GM18907 (cell line): ENCODE measurements around the gene CRMP1.

Source experiments
- ATAC-seq: cut with Tn5 transposase; IDR thresholded peaks from one replicate; pipeline ENCODE4 v1.9.1; 2021; ENCODE audit warnings: mild to moderate bottlenecking, moderate library complexity; ENCODE audit not compliant: unreplicated experiment

The CRMP1 gene

GRCh38 chr4:5921101-5921980 lies 28.5 kb upstream of the CRMP1 start:
- ATAC-seq, result no peak

- no peak for ATAC-seq
These were observed 26.7 kb upstream of the CRMP1 start for GRCh38 chr4:5919571-5919970.

- ATAC-seq, result no peak
These were observed 26.2 kb upstream of the CRMP1 start for GRCh38 chr4:5919044-5919443.

GRCh38 chr4:5918331-5918985 lies 25.6 kb upstream of the CRMP1 start:
- ATAC-seq, result no peak

GRCh38 chr4:5917672-5918071 lies 24.8 kb upstream of the CRMP1 start:
- no peak for ATAC-seq

- no peak for ATAC-seq
These were observed 23.3 kb upstream of the CRMP1 start for GRCh38 chr4:5916229-5916628.

GRCh38 chr4:5913454-5913853 lies 20.6 kb upstream of the CRMP1 start:
- ATAC-seq, result no peak

- ATAC-seq, result no peak
These were observed 19.7 kb upstream of the CRMP1 start for GRCh38 chr4:5912614-5913019.

- no peak for ATAC-seq
These were observed 16.1 kb upstream of the CRMP1 start for GRCh38 chr4:5908876-5909427.

- no peak for ATAC-seq
These were observed 13.3 kb upstream of the CRMP1 start for GRCh38 chr4:5906191-5906590.

GRCh38 chr4:5905714-5906113 lies 12.8 kb upstream of the CRMP1 start:
- no peak for ATAC-seq

GRCh38 chr4:5900844-5901243 lies 8.0 kb upstream of the CRMP1 start:
- no peak for ATAC-seq

- ATAC-seq, result no peak
These were observed 7.0 kb upstream of the CRMP1 start for GRCh38 chr4:5899881-5900280.

- no peak for ATAC-seq
These were observed 6.5 kb upstream of the CRMP1 start for GRCh38 chr4:5899396-5899795.

- ATAC-seq, result no peak
These were observed 4.8 kb upstream of the CRMP1 start for GRCh38 chr4:5897674-5898073.

GRCh38 chr4:5895287-5895686 lies 2.4 kb upstream of the CRMP1 start:
- ATAC-seq, result no peak

GRCh38 chr4:5894266-5894665 lies 1.4 kb upstream of the CRMP1 start:
- ATAC-seq, result no peak

- ATAC-seq, result no peak
These were observed 705 bp upstream of the CRMP1 start for GRCh38 chr4:5893591-5893990.

- ATAC-seq, result no peak
These were observed 423 bp downstream of the CRMP1 start for GRCh38 chr4:5892323-5893003.

GRCh38 chr4:5891563-5892322 lies 1.1 kb downstream of the CRMP1 start:
- no peak for ATAC-seq
